Mammary epithelial cell (primary cell): ENCODE measurements around the gene CRAMP1.

ENCODE experiments used
- EZH2 ChIP-seq: IDR thresholded peaks from 2 replicates; pipeline ENCODE4 v1.6.1; 2012; ENCODE audit warnings: low read length, inconsistent platforms, borderline replicate concordance
- TF ChIP-seq, protein P1 (sequence below), 2 donors: IDR thresholded peaks in 1 of 2; conservative IDR thresholded peaks in 1 of 2; 2 replicates each; pipeline ENCODE4 v1.5.1; 2011 to 2012; ENCODE audit warnings: inconsistent platforms in 2 of 2, low read length in 2 of 2, mild to moderate bottlenecking in 2 of 2, control low read depth in 1 of 2, low read depth in 1 of 2; ENCODE audit not compliant: insufficient read depth in 1 of 2; ENCODE audit errors: extremely low read depth in 1 of 2

- TF ChIP-seq EZH2, result no peak
- TF ChIP-seq, protein P1, sequence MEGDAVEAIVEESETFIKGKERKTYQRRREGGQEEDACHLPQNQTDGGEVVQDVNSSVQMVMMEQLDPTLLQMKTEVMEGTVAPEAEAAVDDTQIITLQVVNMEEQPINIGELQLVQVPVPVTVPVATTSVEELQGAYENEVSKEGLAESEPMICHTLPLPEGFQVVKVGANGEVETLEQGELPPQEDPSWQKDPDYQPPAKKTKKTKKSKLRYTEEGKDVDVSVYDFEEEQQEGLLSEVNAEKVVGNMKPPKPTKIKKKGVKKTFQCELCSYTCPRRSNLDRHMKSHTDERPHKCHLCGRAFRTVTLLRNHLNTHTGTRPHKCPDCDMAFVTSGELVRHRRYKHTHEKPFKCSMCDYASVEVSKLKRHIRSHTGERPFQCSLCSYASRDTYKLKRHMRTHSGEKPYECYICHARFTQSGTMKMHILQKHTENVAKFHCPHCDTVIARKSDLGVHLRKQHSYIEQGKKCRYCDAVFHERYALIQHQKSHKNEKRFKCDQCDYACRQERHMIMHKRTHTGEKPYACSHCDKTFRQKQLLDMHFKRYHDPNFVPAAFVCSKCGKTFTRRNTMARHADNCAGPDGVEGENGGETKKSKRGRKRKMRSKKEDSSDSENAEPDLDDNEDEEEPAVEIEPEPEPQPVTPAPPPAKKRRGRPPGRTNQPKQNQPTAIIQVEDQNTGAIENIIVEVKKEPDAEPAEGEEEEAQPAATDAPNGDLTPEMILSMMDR (conservative IDR thresholded peaks at IDR 0.05 in 1 of 2, IDR thresholded peaks at IDR 0.05 in 1 of 2; ENCODE audit: extremely low read depth in 1 of 2, insufficient read depth in 1 of 2, low read depth in 1 of 2, low read length in 2 of 2), result no peak
These were observed 112.3 kb downstream of the CRAMP1 start for GRCh38 chr16:1724491-1724890.
